ENCODE measurements around the gene ASAP2. TPM values are rescaled to one million over a fixed set of nuclear protein-coding genes. Genes with fewer than 3 reads are reported as not detected.

ASAP2 gene
- total RNA-seq, 1 donor from 2014 or later, result 32.2 TPM

DNA sequence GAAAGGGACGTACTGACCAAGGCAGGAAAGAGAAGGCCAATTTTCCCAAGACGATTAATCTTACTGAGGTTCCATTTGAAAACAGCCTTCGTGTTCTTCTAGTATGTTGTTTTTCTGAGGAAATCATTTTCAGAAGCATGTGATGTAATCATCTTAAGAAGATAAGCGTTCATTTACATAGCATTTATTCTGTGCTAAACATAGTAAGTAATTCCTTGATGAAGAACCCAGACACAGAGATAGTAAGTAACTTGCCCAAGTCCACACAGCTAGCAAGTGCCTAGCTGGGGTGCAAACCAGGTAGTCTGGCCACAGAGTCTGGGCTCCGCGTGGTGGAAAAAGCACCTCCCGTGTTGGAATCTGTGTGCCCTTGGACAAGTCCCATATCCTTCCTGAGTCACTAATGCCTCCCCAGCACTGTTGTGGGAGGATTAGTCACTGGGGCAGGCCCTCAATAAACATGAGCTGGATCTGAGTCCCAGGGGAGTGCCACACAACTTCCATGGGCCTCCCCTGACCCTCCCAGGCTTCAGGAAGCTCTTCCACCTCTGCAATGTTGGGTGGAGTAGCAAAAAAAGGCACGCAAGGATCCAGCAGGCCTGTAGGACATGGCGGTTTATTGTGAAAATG is 26.9 kb upstream of the ASAP2 start:
- DNase-seq (ENCODE audit: low spot score in 2 of 2) (no peak), FAIRE-seq (no peak)

DNA sequence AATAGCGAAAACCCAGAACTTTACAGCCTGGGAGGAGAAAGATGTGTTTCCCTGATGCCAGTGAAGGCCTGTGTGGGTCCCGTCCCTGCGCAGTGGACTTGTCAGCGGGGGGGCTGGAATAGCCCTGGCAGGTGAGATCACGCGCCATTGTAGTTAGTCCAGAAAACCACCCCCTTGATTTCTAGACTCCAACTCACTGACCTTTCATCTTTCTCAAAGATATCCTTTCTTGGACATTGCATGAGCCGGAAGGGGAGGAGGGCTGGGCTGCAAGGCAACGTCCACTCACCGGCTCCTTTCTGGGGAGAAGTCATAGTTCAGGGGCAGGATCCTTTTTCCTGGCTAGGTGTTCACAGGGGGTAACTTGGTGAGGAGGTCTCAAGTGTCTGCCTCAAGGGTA is 22.3 kb upstream of the ASAP2 start:
- no peak for DNase-seq (ENCODE audit: low spot score in 2 of 2)
- FAIRE-seq, result no peak

DNA sequence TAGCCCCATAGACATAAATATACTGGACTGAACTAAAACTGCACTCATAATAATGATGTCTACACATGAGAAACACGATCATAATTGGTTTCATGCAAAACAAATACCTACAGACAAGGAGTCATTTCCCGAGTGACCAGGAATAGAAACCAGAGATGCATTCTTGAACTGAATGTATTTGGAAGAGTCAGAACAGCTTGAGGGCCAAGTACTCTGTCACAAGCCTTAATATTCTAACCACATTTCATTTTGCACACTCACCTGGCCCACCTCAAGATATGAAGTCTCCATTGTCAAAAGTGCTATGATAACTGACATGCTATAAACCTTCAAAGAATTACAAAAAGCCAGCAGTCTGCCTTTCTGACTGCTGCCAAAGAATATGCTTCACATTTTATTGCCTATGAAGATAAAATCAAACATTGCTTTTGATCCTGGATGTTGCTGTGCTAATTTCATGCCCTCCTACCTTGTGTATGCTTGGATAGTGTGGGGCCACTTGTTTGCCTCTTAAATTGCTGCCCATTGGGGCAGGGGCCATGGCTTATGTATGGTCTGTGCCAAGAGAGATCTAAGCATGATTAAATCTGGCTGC is 18.9 kb upstream of the ASAP2 start:
- no peak for DNase-seq (ENCODE audit: low spot score in 2 of 2)
- FAIRE-seq, result no peak

DNA sequence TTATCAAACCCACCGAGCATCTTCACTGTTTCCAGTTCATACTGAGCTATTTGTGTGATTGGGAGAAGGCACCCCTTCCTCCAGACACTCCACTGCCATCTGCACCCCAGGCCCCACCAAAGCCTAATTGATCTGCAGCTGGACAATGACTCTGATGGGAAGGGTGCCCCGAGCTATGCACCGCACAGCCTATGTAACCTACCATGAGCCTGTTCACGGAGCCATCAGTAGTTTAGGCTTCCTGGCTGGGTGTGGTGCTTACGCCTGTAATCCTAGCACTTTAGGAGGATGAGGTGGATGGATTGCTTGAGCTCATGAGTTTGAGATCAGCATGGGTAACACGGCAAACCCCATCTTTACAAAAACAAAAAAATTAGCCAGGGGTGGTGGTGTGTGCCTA is 17.8 kb upstream of the ASAP2 start:
- DNase-seq (ENCODE audit: low spot score in 2 of 2), result no peak
- no peak for FAIRE-seq

DNA sequence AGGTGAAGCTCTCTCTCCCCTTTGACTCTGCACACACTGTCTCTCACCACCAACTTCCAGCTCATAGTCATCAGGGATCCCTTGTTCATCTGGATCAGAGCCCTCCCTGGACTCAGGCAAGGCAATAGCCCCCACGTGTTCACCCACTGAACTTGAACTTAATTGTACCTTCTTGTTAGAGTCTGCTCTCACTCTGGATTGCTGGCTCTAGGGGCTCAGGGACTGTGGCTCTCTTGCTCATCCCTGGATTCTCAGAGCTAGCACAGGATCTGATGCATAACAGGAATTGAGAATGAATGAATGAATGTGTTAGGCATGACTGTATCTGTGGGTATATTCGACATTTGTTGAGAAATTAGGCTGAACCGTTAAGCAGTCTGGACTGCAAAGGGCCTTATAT is 16.7 kb upstream of the ASAP2 start:
- FAIRE-seq (no peak), DNase-seq (ENCODE audit: low spot score in 2 of 2) (no peak)

DNA sequence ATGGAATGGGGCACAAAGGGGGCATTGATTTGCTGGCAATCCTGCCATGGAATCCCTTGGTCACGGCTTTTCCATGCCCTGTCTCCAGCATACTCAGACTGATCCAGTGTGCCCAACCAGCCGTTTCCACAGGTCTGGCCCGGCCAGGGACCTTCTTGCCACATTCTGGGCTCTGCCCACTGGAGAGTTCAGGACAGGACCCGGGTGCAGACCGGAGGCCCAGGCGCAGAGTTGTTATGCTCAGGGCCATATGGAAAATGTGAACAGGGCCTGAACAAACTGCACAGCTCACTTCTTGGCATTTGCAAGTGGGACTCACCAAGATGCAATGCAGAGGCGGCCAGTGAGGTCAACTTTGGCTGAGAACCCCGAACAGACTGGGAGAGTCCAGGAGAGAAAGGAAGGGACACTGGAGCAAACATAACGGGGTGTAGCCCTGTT is 15.6 kb upstream of the ASAP2 start:
- no peak for FAIRE-seq

DNA sequence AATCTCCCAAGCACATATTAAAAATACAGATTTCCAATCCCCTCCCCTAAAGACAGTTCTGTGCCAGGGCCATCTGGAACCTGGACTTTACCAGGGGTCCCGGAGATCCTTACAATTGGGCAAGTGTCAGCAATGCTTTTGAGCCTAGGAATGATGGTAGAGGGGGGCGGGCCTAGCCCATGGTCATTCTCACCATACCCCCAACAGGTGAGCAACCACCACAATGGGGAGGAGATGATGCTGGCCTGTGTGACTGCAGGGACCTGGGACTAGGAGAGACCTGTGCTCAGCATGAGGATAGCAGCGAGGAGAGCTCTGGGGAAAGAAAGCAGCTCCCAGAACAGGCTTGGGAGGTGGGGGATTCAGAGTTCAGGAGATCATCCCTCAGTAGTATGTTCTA is 13.9 kb upstream of the ASAP2 start:
- DNase-seq (ENCODE audit: low spot score in 2 of 2), result no peak
- no peak for FAIRE-seq

More for the DNA sequence above, 15.6 kb upstream of the ASAP2 start:
- DNase-seq (ENCODE audit: low spot score in 2 of 2), result peak; percentile 51 to 59

DNA sequence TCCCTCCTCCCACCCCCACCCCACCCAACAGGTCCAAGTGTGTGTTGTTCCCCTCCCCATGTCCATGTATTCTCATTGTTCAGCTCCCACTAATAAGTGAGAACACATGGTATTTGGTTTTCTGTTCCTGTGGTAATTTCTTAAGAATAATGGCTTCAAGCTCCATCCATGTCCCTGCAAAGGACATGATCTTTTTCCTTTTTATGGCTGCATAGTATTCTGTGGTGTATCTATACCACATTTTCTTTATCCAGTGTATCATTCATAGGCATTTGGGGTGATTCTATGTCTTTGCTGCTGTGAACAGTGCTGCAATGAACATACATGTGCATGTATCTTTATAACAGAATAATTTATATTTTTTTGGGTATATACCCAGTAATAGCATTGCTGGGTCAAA is 12.3 kb upstream of the ASAP2 start:
- FAIRE-seq (no peak), DNase-seq (ENCODE audit: low spot score in 2 of 2) (no peak)

DNA sequence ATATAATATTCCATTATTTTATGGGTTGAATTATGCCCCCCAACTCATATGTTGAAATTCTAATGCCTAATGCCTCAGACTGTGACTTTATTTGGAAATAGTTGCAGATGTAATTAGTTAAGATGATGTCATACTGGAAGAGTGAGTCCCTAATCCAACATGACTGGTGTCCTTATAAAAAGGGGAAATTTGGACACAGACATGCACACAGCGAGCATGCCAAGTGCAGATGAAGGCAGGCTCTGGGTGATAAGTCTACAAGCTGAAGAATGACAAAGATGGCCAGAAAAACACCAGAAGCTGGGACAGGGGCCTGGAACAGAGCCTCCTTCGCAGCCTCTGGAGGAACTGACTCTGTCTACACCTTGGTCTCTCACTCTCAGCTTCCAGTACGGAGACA is 10.0 kb upstream of the ASAP2 start:
- no peak for DNase-seq (ENCODE audit: low spot score in 2 of 2)
- FAIRE-seq, result no peak

DNA sequence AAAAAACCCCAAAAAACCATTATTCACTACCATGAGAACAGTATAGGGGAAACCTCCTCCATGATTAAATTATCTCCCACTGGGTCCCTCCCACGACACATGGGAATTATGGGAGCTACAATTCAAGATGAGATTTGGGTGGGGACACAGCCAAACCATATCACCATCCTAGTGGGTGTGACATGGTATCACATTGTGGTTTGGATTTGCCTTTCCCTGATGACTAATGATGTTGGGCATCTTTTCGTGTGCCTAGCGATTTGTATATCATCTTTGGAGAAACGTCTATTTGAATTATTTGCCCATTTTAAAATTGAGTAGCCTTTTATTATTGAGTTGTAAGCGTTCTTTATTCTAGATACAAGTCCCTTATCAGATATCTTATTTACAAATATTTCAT is 8.7 kb upstream of the ASAP2 start:
- no peak for FAIRE-seq
- DNase-seq (ENCODE audit: low spot score in 2 of 2), result no peak

DNA sequence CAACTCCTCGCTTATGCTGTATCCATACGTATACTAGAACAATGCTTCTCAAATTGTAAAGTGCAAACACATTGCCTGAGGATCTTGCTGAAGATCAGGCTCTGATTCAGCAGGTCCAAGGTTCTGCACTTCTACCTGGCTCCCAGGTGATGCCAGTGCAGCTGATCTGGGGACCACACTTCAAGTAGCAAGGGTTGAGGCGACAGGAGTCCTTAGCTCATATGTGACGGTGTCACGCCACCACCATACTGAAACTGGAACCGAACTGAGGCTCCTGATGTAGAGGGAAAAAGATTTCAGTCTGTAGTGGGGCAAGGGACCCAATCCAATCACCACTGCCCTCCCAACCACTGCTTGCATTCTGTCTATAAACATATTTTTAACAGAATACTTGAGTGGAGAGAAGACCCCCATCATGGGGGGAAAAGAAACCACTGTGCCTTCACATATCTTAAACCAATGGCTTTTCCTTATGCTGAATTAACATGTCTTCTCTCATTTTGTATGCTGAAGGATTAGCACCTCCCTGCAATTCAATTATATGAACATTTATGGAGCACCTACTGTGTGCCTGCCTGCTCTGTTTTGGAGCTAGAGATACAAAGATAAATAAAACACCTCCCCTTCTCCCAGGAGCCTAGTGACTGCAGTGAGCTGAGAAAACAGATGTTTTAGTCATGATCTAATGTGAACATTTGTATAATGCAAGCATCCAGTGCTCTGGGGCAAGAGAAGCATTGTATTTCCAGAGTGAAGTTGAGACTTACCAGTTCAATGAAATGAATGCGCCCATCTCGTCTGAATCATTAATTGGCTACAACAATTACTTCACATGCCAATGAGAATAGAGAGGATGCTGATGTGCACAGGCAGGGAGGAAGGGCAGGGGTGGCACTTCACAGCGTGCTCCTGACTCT is 6.6 kb upstream of the ASAP2 start:
- FAIRE-seq (no peak), DNase-seq (ENCODE audit: low spot score in 2 of 2) (no peak)

DNA sequence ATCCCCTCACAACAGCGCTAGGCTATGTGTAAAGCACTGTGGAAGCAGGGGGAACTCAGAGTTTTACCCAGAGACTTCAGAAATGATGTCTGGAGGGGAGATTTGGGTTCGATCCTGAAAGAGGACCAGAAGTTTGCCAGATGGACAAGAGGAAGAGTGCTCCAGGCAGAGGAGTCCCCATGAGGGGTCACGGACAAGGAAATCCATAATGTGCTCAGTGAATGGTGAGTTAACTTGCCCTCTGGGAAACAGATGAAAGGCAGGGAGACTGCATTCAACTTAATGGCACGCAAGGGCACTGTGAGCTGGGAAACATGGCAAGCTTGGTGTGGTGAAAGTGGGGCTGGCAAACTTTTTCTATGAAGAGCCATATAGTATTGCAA is 6.0 kb upstream of the ASAP2 start:
- DNase-seq (ENCODE audit: low spot score in 2 of 2), result no peak
- FAIRE-seq, result no peak

DNA sequence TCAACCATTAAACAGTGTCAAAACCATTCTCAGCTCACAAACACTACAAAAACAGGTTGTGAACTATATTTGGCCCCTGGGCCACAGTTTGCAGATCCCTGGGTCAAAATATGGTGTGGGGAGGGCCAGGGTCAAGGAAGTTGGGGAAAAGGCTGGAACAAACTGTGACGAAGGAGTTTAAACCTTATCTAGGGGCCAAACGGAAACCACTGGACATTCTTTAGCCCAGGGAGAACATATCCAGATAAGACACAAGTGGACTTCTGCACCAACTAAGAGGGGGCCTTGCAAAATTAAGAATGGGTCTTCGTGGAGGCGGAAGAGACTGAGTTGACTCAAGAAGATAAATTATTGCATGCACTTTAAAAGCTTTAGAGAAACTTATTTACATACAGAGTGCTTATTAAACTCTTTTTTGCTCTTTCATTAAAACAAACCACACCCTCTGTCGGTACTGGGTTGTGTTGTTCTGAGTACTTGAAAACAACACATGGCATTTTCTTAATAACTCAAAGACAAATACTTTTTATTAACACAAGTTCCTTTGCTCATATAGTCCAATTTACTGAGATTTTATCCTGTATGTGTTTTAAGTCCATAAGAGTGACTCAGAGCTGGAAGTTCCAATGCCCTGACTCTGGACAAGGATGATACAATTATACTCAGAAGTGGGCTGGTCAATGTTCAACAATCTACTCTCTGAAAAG is 5.3 kb upstream of the ASAP2 start:
- FAIRE-seq (no peak), DNase-seq (ENCODE audit: low spot score in 2 of 2) (no peak)

DNA sequence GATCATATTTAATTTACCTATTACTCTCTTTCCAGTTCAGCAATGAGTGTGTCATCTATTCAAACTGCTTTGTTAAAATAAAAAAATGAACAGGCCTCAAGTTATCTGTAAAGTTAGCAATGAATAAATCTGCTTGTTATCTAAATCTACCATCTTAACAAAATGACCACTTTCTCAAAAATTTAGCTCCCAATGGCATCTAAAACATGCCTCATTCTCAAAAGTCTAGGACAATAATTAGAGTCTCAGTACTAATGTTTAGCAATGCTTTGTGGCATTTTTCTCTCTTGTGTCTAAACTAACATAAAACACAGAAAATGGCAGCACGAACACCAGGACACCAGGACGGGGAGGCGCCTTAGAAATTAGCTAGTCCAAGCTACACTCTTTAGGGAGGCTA is 3.6 kb upstream of the ASAP2 start:
- DNase-seq (ENCODE audit: low spot score in 2 of 2) (no peak), FAIRE-seq (no peak)

DNA sequence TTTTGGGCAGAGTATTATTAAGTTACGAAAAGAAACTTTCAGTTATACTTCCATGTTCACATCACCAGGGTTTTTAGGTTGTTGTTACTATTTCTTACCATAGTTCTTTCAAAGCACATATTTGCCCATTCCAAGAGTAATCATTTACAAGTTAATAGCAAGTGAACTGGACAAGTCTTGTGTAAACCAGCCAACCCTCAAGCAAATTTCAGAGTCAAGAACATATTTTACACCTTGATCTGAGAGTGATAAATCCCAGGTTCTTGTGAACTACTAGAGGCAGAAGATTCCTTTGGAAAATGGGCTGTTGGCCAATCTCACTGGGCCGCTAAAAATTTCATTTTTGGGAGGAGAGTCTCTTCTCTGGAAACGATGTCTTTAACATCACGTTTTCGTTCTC is 2.7 kb upstream of the ASAP2 start:
- no peak for FAIRE-seq
- DNase-seq (ENCODE audit: low spot score in 2 of 2), result no peak

DNA sequence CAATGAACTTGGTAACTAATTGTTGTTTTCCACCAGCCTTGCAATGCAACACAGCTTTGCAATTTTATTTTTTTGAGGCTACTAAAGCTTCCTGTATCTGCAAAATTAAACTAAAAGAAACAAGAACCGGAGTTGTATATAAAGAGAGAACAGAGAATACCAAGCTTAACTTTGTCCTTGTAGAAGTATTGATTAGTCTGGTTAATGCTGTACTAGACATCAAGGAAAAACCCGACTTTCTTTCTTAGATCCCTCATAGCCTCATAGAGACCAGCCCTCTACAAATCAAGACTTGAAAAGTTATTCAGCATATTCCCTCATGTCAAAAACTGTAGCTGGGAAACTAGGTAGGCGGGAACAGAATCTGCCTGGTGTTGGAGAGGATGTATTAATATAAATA is 1.7 kb upstream of the ASAP2 start:
- FAIRE-seq, result no peak

DNA sequence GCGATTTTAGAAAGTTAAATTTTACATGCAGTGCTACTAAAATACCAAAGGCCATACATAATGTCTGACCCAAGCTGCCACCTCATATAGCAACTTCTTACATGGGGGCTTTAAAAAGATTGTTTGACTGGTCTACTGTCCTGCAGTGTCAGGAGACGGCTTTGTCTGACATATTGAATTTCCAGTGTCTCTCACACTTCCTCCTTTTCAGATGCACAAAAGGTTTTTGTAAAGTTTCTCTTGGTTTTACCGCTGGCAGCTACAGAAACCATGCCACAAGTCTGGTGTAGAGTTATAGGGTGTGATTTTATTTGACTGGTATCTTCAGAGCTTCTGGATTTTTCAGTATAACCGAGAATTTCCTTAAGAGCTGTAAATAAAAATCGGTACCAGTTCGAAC is 1.1 kb upstream of the ASAP2 start:
- FAIRE-seq, result no peak
- DNase-seq (ENCODE audit: low spot score in 2 of 2), result no peak

More for the DNA sequence above, 1.7 kb upstream of the ASAP2 start:
- DNase-seq (ENCODE audit: low spot score in 2 of 2), result no peak

DNA sequence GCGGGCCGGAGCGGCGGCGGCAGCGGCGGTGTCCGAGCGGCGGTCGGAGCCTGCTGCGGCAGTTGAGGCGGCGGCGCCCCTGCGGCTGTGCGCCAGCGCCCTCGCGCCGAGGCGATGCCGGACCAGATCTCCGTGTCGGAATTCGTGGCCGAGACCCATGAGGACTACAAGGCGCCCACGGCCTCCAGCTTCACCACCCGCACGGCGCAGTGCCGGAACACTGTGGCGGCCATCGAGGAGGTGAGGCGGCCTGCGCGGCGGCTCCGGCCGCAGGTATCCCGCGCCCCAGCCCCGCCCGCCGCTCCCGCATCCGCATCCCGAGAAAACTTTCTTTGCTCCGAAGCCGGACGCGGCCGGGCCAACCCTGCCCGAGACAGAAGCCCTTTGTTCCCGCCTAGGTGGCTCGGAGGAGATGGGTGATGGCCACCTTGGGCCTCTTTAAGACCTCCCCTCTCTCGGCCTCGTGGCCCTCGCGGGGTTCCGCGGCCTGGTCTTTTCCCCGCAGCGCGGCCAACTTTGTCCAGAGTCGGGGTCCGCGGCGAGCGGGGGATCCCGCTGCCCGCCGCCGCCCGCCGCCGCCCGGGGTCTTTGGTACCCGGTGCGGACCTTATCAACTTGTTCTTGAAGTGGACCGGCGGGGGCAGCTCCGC is 504 bp downstream of the ASAP2 start:
- DNase-seq (ENCODE audit: low spot score in 2 of 2) (peak; percentile 25 to 74), FAIRE-seq (no peak)

DNA sequence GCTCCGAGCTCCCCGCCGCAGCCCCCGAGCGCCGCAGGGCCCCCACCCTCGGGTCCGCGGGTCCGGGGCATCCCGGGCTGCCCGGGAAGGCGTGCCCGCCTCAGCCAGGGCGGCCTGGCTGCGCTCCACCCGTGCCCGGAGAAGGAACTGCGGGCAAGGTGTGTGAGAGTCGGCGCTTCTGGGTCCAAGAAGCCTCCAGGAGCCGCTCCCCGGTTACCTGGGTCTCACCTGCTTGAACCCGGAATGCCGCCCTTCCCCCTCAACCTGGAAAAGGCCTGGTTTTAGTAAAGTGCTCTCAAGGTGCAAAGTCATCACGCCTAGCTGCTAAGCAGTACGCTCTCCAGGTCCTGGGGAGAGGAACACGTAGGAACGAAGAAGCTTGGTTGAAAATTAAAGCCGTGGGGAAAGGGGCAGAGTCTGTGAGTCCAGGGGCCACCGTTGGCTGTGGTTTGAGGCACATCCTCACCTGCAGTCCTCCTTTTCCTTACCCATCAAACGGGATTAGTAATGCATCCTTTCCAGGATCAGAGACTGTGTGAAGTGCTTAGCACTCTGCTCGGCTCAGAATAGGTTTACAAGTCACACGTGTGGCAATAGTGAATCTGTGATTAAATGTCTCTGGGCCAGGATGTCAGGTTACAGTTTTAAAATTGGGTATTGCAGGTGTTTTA is 1.2 kb downstream of the ASAP2 start:
- no peak for FAIRE-seq
- DNase-seq (ENCODE audit: low spot score in 2 of 2), result peak; percentile 36 to 45

DNA sequence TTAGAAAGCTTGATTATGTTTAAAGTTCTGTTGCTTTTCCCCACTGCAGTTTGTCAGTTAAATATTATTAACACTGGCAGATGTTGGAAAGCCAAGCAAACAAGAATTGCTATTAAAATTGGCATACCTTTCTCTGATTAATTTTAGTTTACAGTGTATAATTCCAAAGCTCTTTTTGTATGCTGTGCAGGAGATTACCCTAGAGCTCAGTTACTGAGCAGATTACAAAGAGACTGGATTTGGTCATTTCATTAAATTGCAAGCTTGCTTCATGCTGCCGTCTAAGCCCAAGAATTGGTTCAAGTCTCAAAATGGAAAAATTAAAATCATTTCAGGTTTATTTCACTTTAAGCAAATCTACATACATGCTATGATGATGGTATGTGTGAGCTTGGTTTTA is 2.3 kb downstream of the ASAP2 start:
- no peak for FAIRE-seq
- no peak for DNase-seq (ENCODE audit: low spot score in 2 of 2)

Data from frontal cortex (tissue), 4 donors.